GM12875 (cell line): ENCODE data around the gene STK32C.

Source experiments
- H3K4me3 ChIP-seq: one replicate; pipeline ENCODE4 v1.5.1; 2011; ENCODE audit warnings: low read depth, low read length, control low read depth
- TF ChIP-seq, protein P1 (sequence below): IDR thresholded peaks from 2 replicates; pipeline ENCODE4 v1.5.1; 2011; ENCODE audit warnings: low read depth, mild to moderate bottlenecking, control low read depth, inconsistent platforms, low read length, moderate library complexity, borderline replicate concordance; ENCODE audit not compliant: insufficient read depth

Gene STK32C

DNA sequence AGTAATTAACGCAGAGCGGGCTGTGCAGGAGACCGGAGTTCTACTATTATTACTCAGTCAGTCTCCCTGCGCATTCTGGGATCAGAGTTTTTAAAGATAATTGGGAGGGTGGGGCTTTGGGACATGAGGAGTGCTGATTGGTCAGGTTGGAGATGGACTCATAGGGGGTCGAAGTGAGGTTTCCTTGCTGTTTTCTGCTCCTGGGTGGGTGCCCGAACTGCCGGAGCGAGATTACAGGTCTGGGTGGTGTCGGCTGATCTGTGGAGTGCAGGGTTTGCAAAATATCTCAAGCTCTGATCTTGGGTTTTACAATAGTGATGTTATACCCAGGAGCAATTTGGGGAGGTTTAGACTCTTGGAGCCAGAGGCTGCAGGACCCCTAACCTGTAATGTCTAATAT is 20.4 kb upstream of the STK32C start:
- TF ChIP-seq, protein P1, sequence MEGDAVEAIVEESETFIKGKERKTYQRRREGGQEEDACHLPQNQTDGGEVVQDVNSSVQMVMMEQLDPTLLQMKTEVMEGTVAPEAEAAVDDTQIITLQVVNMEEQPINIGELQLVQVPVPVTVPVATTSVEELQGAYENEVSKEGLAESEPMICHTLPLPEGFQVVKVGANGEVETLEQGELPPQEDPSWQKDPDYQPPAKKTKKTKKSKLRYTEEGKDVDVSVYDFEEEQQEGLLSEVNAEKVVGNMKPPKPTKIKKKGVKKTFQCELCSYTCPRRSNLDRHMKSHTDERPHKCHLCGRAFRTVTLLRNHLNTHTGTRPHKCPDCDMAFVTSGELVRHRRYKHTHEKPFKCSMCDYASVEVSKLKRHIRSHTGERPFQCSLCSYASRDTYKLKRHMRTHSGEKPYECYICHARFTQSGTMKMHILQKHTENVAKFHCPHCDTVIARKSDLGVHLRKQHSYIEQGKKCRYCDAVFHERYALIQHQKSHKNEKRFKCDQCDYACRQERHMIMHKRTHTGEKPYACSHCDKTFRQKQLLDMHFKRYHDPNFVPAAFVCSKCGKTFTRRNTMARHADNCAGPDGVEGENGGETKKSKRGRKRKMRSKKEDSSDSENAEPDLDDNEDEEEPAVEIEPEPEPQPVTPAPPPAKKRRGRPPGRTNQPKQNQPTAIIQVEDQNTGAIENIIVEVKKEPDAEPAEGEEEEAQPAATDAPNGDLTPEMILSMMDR: no peak
- H3K4me3 ChIP-seq: no peak overlapping the region

DNA sequence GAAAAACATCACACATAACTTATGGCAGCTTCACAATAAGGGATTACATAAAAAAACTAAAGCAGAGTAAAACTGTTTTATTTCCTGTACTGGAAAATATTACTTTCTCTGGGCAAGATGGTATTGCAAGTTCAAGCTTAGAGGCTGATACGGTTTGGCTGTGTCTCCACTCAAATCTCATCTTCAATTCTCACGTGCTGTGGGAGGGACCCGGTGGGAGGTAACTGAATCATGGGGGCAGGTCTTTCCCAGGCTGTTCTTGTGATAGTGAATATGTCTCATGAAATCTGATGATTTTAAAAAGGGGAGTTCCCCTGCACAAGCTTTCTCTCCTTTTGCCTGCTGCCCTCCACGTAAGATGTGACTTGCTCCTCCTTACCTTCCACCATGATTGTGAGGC is 19.2 kb upstream of the STK32C start:
- TF ChIP-seq, protein P1: no peak
- no peak overlapping the region for H3K4me3 ChIP-seq

DNA sequence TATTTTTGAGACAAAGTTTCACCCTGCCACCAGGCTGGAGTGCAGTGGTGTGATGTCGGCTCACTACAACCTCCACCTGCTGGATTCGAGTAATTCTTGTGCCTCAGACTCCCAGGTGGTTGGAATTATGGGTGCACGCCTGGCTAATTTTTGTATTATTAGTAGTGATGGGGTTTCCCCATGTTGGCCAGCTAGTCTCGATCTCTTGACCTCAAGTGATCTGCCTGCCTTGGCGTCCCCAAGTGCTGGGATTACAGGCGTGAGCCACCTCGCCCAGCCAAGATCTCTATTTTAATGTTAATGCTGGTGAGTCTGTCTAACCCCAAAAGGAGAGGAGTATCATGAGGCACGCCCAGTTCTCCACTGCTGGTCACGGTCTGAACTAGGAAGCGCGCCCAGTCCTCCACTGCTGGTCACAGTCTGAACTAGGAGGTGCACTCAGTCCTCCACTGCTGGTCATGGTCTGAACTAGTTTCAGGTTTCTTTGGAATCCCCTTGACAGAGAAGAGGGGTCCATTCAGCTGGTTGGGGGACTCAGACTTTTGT is 18.7 kb upstream of the STK32C start:
- TF ChIP-seq, protein P1: no peak
- no peak overlapping the region for H3K4me3 ChIP-seq

DNA sequence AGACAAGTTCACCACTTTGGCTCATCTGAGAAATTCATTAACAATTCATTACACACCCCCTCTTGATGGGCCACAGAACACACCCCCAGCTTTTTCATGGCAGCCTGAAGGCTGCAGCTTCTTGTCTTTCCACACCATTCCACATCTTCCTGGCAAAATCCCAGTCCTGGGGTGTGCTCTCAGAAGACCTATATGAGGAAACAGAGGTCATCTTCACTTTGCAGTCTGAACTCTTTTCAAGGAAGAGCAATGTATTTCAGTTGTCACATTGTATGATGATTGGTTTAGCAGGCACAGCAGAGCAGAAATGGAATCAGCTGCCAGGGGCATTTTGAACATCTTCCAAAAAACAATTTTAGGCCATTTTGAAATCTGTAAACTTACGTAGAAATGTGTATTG is 16.4 kb upstream of the STK32C start:
- TF ChIP-seq, protein P1: no peak
- H3K4me3 ChIP-seq: no peak overlapping the region

DNA sequence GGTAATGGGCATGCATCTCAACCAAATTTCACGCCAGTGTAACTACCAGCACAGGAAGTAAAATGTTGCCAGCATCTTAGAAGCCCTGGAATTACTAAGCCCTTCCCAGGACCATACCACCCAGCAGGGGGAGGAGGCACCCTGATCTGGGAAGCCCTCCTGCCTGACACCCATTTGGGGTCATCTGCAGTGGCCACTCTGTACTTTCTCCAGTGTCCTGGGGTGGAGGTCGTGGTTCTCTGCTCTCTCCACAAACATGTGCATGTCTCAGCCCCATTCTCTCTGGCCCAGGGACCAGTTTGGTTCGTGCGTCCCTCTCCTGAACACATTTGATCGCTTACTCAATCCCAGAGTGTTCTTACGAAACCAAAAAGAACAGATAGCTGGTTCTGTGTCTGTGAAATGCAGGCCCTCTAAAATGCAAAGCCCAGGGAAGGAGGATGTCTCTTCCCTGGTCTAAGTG is 14.9 kb upstream of the STK32C start:
- H3K4me3 ChIP-seq: no peak overlapping the region
- TF ChIP-seq, protein P1: no peak

DNA sequence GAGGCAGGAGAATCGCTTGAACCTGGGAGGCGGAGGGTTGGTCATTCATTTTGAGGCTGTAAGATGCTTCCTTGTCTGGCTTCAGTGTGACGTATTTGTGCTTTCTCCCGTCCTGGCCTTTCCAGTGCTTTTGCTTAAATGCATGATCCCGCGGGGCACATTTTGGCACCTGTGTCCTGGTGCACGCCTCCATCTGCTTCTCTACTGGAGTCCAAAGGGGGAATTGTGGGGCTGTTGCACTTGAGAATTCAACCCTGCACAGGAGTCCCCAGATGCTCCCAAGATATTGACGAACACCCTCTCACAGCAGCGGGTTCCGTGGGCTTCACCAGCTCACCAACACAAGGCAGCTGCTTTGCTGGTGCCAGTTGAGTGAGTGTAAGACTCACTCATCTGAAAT is 14.0 kb upstream of the STK32C start:
- TF ChIP-seq, protein P1: no peak

DNA sequence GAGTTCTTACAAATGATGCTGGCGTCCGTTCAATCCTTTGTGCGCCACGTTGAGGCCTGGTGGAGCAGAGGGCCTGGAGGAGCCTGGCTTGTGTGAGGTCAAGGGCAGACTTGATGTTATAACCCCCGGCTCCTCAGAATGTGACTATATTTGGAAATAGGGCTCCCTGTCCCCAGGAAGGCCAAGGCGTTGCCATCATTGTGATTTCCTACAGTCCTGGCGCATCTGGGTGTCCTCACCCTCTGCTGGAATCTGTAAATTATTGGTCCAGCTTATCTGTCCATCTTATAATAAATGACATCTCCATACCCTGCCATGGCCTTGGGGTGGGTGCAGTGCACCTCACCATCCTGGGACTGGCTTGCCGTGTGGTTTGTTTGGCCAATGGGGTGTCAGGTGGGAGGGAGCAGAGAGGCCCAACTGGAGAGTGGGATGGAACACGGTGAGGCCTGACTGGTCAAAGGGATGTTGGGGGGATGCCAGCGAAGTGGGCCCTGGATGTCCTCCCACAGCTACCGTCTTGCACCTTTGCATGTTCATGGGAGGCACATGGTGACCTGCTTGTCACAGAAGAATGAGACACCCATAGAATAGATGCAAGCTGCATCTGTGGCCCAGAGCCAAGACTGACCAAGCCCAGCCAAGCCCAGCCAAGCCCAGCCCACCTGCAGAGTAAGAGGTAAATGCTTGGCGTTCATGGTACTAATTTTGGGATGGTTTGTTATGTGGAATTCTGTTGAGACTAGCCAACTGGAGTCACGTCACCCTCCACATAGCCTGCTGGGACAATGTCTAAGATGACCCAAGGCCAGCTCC is 13.1 kb upstream of the STK32C start:
- H3K4me3 ChIP-seq: no peak overlapping the region
- TF ChIP-seq, protein P1: no peak

More for the DNA sequence above, 14.0 kb upstream of the STK32C start:
- H3K4me3 ChIP-seq: no peak overlapping the region
